Cardiac muscle cell (in vitro differentiated cells and primary cell): ENCODE results near the gene SGPP1. TPM values are rescaled to one million over a fixed set of nuclear protein-coding genes. Genes with fewer than 3 reads are reported as not detected.

Experiments
- DNase-seq, 2 donors: peaks; one replicate each; pipeline versions ENCODE4 v3.0.0 to v3.0.0-alpha.2; 2010 to 2017; ENCODE audit warnings: low read depth in 1 of 2, low spot score in 1 of 2
- H3K27ac ChIP-seq: fragments of 200-600 bp; sonication (generic); 2 replicates; pipeline ENCODE4 v1.5.1; 2016
- H3K27me3 ChIP-seq: fragments of 200-600 bp; sonication (generic); 2 replicates; pipeline ENCODE4 v1.6.0; 2016; ENCODE audit warnings: control low read depth
- H3K36me3 ChIP-seq: fragments of 200-600 bp; sonication (generic); 2 replicates; pipeline ENCODE4 v1.5.1; 2016; ENCODE audit warnings: control low read depth
- H3K4me1 ChIP-seq: fragments of 200-600 bp; sonication (generic); 2 replicates; pipeline ENCODE4 v1.8.1; 2017; ENCODE audit warnings: low read depth, mild to moderate bottlenecking, mixed run types
- H3K4me3 ChIP-seq: fragments of 200-600 bp; sonication (generic); 2 replicates; pipeline ENCODE4 v1.5.1; 2016; ENCODE audit warnings: mild to moderate bottlenecking
- H3K9me3 ChIP-seq: fragments of 200-600 bp; sonication (generic); 2 replicates; pipeline ENCODE4 v1.5.1; 2017; ENCODE audit warnings: low read depth, mild to moderate bottlenecking, control low read depth
- polyA plus RNA-seq: library from polyadenylated mRNA; unstranded; fragments of >200 nt; fragmentation: Nextera tagmentation; extraction: Ambion mirVana; gene quantifications from 2 replicates; pipeline ENCODE4 v1.2.1, GENCODE V29; 2016
- total RNA-seq: library from RNA; depleted of rRNA; stranded (reverse); fragments of >200 nt; gene quantifications from 2 replicates; pipeline ENCODE4 v1.2.3, GENCODE V29; 2016
- TF ChIP-seq, protein P1 (sequence below): IDR thresholded peaks from 2 replicates; pipeline ENCODE4 v1.5.1; 2012; ENCODE audit warnings: low read depth, mild to moderate bottlenecking, low read length

The SGPP1 gene
- total and polyA plus RNA-seq, 2 experiments from 2014 or later, result 10.6 to 12.2 TPM

- Histone ChIP-seq H3K27ac (no peak overlapping the region), H3K4me3 (no peak overlapping the region), H3K4me1 (no peaks in the 10 kb centered on the region), H3K36me3 (no peaks in the 10 kb centered on the region), H3K9me3 (no peaks in the 10 kb centered on the region), H3K27me3 (no peaks in the 10 kb centered on the region)
- no peak for DNase-seq
- TF ChIP-seq, protein P1, sequence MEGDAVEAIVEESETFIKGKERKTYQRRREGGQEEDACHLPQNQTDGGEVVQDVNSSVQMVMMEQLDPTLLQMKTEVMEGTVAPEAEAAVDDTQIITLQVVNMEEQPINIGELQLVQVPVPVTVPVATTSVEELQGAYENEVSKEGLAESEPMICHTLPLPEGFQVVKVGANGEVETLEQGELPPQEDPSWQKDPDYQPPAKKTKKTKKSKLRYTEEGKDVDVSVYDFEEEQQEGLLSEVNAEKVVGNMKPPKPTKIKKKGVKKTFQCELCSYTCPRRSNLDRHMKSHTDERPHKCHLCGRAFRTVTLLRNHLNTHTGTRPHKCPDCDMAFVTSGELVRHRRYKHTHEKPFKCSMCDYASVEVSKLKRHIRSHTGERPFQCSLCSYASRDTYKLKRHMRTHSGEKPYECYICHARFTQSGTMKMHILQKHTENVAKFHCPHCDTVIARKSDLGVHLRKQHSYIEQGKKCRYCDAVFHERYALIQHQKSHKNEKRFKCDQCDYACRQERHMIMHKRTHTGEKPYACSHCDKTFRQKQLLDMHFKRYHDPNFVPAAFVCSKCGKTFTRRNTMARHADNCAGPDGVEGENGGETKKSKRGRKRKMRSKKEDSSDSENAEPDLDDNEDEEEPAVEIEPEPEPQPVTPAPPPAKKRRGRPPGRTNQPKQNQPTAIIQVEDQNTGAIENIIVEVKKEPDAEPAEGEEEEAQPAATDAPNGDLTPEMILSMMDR, result no peak
Measured at GRCh38 chr14:63701606-63702299, 26.1 kb downstream of the SGPP1 start.

- Histone ChIP-seq H3K27me3 (no peaks in the 10 kb centered on the region), H3K27ac (no peak overlapping the region), H3K9me3 (no peaks in the 10 kb centered on the region), H3K4me3 (no peak overlapping the region), H3K4me1 (no peaks in the 10 kb centered on the region), H3K36me3 (no peaks in the 10 kb centered on the region)
- TF ChIP-seq, protein P1, result no peak
- no peak for DNase-seq
Measured at GRCh38 chr14:63692310-63693020, 35.4 kb downstream of the SGPP1 start.

- TF ChIP-seq, protein P1, result no peak
- no peak for DNase-seq
- no peaks in the 10 kb centered on the region for H3K36me3 ChIP-seq
- no peaks in the 10 kb centered on the region for H3K9me3 ChIP-seq
- H3K27me3 ChIP-seq, result no peaks in the 10 kb centered on the region
- no peaks in the 10 kb centered on the region for H3K4me1 ChIP-seq
- H3K4me3 ChIP-seq, result no peak overlapping the region
- no peak overlapping the region for H3K27ac ChIP-seq
Measured at GRCh38 chr14:63689132-63689531, 38.7 kb downstream of the SGPP1 start.

- Histone ChIP-seq H3K4me1 (no peaks in the 10 kb centered on the region), H3K4me3 (no peak overlapping the region), H3K36me3 (no peaks in the 10 kb centered on the region), H3K9me3 (no peaks in the 10 kb centered on the region), H3K27ac (no peak overlapping the region), H3K27me3 (no peaks in the 10 kb centered on the region)
- TF ChIP-seq, protein P1, result no peak
- DNase-seq, result no peak
Measured at GRCh38 chr14:63686926-63687325, 40.9 kb downstream of the SGPP1 start.

DNA sequence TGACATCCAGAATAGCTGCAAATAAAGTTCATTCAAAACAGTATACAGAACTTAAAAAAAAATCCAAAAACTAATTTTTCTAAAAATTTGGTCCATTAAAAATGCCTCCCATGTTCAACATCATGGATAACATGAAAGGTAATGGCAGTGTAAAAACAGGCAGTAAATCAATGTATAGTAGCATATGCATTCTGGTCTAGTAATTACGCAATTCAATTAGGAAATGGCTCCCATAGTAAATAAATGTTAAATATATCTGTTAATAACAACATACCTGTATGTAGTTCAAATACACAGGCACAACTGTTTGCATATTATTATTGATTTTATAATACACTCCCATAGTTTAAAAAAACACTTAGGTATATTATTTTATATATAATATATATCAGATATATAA, 42.5 kb downstream of the SGPP1 start:
- H3K4me3 ChIP-seq, result no peak overlapping the region
- H3K9me3 ChIP-seq, result no peaks in the 10 kb centered on the region
- no peaks in the 10 kb centered on the region for H3K27me3 ChIP-seq
- no peak for DNase-seq
- no peaks in the 10 kb centered on the region for H3K36me3 ChIP-seq
- H3K27ac ChIP-seq, result no peak overlapping the region
- TF ChIP-seq, protein P1, result no peak
- H3K4me1 ChIP-seq, result no peaks in the 10 kb centered on the region
